ENCODE data around the gene ARHGAP24.

- TF ChIP-seq, protein P1, sequence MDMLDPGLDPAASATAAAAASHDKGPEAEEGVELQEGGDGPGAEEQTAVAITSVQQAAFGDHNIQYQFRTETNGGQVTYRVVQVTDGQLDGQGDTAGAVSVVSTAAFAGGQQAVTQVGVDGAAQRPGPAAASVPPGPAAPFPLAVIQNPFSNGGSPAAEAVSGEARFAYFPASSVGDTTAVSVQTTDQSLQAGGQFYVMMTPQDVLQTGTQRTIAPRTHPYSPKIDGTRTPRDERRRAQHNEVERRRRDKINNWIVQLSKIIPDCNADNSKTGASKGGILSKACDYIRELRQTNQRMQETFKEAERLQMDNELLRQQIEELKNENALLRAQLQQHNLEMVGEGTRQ (IDR thresholded peaks at IDR 0.05) = no peak
- TF ChIP-seq, protein P2, sequence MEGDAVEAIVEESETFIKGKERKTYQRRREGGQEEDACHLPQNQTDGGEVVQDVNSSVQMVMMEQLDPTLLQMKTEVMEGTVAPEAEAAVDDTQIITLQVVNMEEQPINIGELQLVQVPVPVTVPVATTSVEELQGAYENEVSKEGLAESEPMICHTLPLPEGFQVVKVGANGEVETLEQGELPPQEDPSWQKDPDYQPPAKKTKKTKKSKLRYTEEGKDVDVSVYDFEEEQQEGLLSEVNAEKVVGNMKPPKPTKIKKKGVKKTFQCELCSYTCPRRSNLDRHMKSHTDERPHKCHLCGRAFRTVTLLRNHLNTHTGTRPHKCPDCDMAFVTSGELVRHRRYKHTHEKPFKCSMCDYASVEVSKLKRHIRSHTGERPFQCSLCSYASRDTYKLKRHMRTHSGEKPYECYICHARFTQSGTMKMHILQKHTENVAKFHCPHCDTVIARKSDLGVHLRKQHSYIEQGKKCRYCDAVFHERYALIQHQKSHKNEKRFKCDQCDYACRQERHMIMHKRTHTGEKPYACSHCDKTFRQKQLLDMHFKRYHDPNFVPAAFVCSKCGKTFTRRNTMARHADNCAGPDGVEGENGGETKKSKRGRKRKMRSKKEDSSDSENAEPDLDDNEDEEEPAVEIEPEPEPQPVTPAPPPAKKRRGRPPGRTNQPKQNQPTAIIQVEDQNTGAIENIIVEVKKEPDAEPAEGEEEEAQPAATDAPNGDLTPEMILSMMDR (IDR thresholded peaks at IDR 0.05) = no peak
- no peak for TF ChIP-seq EP300 (IDR thresholded peaks at IDR 0.05)
- no peak for TF ChIP-seq RFX5 (IDR thresholded peaks at IDR 0.05)
- TF ChIP-seq MAZ (IDR thresholded peaks at IDR 0.05; ENCODE audit: borderline replicate concordance, low read depth, low read length) = no peak
- no peak for TF ChIP-seq JUNB (IDR thresholded peaks at IDR 0.05)
- TF ChIP-seq SMC3 (IDR thresholded peaks at IDR 0.05) = no peak
- no peak for TF ChIP-seq MYC (IDR thresholded peaks at IDR 0.05; ENCODE audit: borderline replicate concordance, low read length)
- TF ChIP-seq EHMT2 (IDR thresholded peaks at IDR 0.05; ENCODE audit: low read depth) = no peak
- TF ChIP-seq POLR2A (IDR thresholded peaks at IDR 0.05; ENCODE audit: low read length) = no peak
- no peak for TF ChIP-seq POLR2AphosphoS2 (conservative IDR thresholded peaks at IDR 0.05; ENCODE audit: low read length)
- TF ChIP-seq ESRRA (IDR thresholded peaks at IDR 0.05; ENCODE audit: borderline replicate concordance, low read length) = no peak
Observed at GRCh38 chr4:86035688-86036087, 560.7 kb downstream of the ARHGAP24 start.

All from A549 (cell line).